ENCODE data around the gene ARHGAP15.

Gene ARHGAP15

GRCh38 chr2:143177096-143177786 is 48.0 kb downstream of the ARHGAP15 start:
- H4K20me1 ChIP-seq (ENCODE audit: control insufficient read depth, insufficient read depth, low read depth, low read length) = no peaks in the 10 kb centered on the region
- peak overlapping the region; percentile 37 for H3K4me3 ChIP-seq (ENCODE audit: low read length)

GRCh38 chr2:143181494-143181893 is 52.3 kb downstream of the ARHGAP15 start:
- Histone ChIP-seq H3K9me3 (ENCODE audit: control insufficient read depth, insufficient read depth, low read length) (no peaks in the 10 kb centered on the region), H3K27me3 (ENCODE audit: control insufficient read depth, low read length) (no peaks in the 10 kb centered on the region), H3K36me3 (ENCODE audit: control insufficient read depth, low read length) (no peaks in the 10 kb centered on the region), H4K20me1 (ENCODE audit: control insufficient read depth, insufficient read depth, low read depth, low read length) (no peaks in the 10 kb centered on the region), H3K27ac (ENCODE audit: low read depth, low read length) (no peak overlapping the region), H3K9me2 (replicated peaks; ENCODE audit: control insufficient read depth, low read length) (no peaks in the 10 kb centered on the region), H3F3A (ENCODE audit: control insufficient read depth, insufficient read depth) (no peaks in the 10 kb centered on the region), H3K4me3 (ENCODE audit: low read length) (no peak overlapping the region), H3K79me2 (ENCODE audit: control insufficient read depth, low read length) (no peaks in the 10 kb centered on the region), H3K4me1 (ENCODE audit: control insufficient read depth, low read length) (peaks cover 25% of the 10 kb centered on the region), H3K4me2 (ENCODE audit: low read length) (no peak overlapping the region)
- TF ChIP-seq CTCF (IDR thresholded peaks at IDR 0.05; ENCODE audit: low read depth, low read length, poor library complexity, severe bottlenecking) (no peak), EZH2phosphoT487 (IDR thresholded peaks at IDR 0.05; ENCODE audit: borderline replicate concordance, low read length) (no peak)

More at GRCh38 chr2:143177096-143177786, 48.0 kb downstream of the ARHGAP15 start:
- Histone ChIP-seq H3F3A (ENCODE audit: control insufficient read depth, insufficient read depth) (no peaks in the 10 kb centered on the region), H3K9me3 (ENCODE audit: control insufficient read depth, insufficient read depth, low read length) (no peaks in the 10 kb centered on the region), H3K4me2 (ENCODE audit: low read length) (peak overlapping the region; percentile 57), H3K9me2 (replicated peaks; ENCODE audit: control insufficient read depth, low read length) (no peaks in the 10 kb centered on the region), H3K36me3 (ENCODE audit: control insufficient read depth, low read length) (no peaks in the 10 kb centered on the region), H3K27me3 (ENCODE audit: control insufficient read depth, low read length) (no peaks in the 10 kb centered on the region), H3K4me1 (ENCODE audit: control insufficient read depth, low read length) (peaks cover 26% of the 10 kb centered on the region), H3K27ac (ENCODE audit: low read depth, low read length) (no peak overlapping the region), H3K79me2 (ENCODE audit: control insufficient read depth, low read length) (no peaks in the 10 kb centered on the region)
- no peak for TF ChIP-seq CTCF (IDR thresholded peaks at IDR 0.05; ENCODE audit: low read depth, low read length, poor library complexity, severe bottlenecking)
- no peak for TF ChIP-seq EZH2phosphoT487 (IDR thresholded peaks at IDR 0.05; ENCODE audit: borderline replicate concordance, low read length)

- no peak overlapping the region for H3K4me2 ChIP-seq (ENCODE audit: low read length)
- H3F3A ChIP-seq (ENCODE audit: control insufficient read depth, insufficient read depth) = no peaks in the 10 kb centered on the region
- no peaks in the 10 kb centered on the region for H3K79me2 ChIP-seq (ENCODE audit: control insufficient read depth, low read length)
- no peak for TF ChIP-seq CTCF (IDR thresholded peaks at IDR 0.05; ENCODE audit: low read depth, low read length, poor library complexity, severe bottlenecking)
- TF ChIP-seq EZH2phosphoT487 (IDR thresholded peaks at IDR 0.05; ENCODE audit: borderline replicate concordance, low read length) = no peak
- H3K9me3 ChIP-seq (ENCODE audit: control insufficient read depth, insufficient read depth, low read length) = no peaks in the 10 kb centered on the region
- H3K9me2 ChIP-seq (replicated peaks; ENCODE audit: control insufficient read depth, low read length) = no peaks in the 10 kb centered on the region
- H4K20me1 ChIP-seq (ENCODE audit: control insufficient read depth, insufficient read depth, low read depth, low read length) = no peaks in the 10 kb centered on the region
- no peak overlapping the region for H3K27ac ChIP-seq (ENCODE audit: low read depth, low read length)
- no peak overlapping the region for H3K4me3 ChIP-seq (ENCODE audit: low read length)
- peaks cover 13% of the 10 kb centered on the region for H3K4me1 ChIP-seq (ENCODE audit: control insufficient read depth, low read length)
- H3K36me3 ChIP-seq (ENCODE audit: control insufficient read depth, low read length) = no peaks in the 10 kb centered on the region
- no peaks in the 10 kb centered on the region for H3K27me3 ChIP-seq (ENCODE audit: control insufficient read depth, low read length)
Measured at GRCh38 chr2:143182649-143183048, 53.4 kb downstream of the ARHGAP15 start.
